ENCODE measurements around the gene RALGAPA2.

GRCh38 chr20:20621195-20621594, 91.2 kb downstream of the RALGAPA2 start:
- TF ChIP-seq POLR2A (IDR thresholded peaks at IDR 0.05) (no peak), CTCF (IDR thresholded peaks at IDR 0.05) (no peak)

All from testis (tissue), 2 donors.